Measurements from ENCODE around the gene GRIN3B.
"Not testable (repeated sequence)": the region's sequence is repeated elsewhere in the genome, so short reads cannot be mapped to it uniquely, and the experiment has no call there.

Gene GRIN3B

DNA sequence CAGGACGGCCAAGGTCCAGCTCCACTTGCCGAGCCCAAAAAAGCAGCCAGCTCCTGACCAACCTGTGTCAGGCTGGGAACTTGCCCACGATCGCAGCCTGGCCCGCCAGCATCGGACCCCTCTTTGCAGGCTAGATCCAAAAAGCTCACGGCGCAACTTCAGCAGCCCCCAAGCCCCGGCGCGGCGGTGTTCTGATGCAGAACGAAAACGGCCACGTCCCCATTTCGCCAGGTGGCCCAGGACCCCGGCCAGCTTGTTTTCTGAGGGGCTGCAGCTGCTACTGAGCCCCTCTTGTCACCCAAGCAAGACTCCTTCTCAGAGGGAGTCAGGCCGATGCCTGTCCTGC, 19.4 kb downstream of the GRIN3B start:
- no peak for DNase-seq (ENCODE audit: low read depth, low spot score)

DNA sequence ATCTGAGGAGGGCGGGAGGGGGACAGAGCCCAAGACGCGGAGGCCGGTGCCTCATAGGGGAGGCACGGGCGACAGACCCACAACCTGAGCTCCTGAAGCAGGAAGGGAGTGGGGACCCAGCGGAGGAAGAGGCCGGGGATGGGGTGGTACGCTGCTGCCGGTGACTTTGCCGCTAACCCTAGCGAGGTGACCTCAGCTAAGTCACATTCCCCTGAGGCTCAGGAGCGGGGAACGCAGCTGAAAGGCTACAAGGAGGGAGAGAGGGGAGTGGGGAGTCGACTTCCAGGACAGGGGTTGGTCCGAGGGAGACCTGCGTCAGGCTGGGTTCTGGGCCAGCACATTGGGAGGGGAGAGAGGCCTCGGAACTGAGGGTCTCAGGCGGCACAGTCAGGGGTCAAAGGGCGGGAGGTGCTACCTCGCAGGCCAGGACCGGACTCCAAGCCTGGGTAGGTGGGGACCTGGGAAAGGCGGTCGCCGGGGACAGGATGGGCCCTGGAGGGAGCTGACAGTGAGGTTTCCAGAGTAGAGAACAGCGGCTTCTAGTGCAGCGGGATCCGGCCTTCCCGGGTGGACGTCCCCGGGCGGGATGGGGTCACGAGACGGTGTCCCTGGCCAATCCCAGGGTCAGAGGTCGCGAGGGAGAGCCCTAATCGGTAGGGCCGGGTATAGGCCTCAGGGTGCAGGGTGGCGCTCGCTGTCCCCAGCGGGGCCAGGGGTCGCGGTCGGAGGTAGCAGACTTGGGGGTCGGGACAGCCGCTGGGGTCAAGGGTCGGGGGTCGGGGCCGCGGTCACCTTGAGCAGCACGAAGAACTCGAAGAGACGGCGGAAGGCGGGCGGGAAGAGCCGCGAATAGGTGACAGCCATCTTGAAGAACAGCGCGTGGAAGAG, 20.0 kb downstream of the GRIN3B start:
- no peak for DNase-seq (ENCODE audit: low read depth, low spot score)

DNA sequence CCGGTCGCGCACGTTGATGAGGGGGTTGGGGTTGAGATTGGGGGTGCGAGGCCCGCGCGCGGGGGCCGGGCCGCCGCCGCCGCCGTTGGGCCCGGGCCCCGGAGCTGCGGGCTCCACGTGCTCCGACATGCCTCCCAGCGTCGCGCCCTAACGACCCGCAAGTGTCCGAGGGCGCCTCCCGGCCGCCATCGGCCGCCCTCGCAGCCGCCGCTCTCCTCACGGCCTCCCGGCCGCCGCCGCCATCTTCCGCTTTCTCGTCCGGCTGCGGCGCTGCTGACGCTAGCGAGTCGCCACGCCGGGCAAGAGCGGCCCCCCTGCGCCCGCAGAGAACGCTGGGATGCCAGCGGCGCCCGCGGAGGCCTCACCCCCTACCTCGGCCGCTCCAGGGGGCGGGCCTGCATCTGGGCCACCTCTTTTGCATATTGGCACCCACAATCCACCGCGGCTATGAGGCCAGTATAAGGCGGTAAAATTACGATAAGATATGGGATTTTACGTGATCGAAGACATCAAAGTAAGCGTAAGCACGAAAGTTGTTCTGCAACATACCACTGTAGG, 20.7 kb downstream of the GRIN3B start, which contains the start of gene TMEM259:
Gene TMEM259 (minus strand): TSS at position 256 of the 558 bp plus-strand sequence. CDS start 127 bp downstream, at position 129.
- DNase-seq (ENCODE audit: low read depth, low spot score) = peak; percentile 90

GRCh38 chr19:1023883-1024188, 23.6 kb downstream of the GRIN3B start:
- not testable (repeated sequence) for DNase-seq (ENCODE audit: low read depth, low spot score)

- not testable (repeated sequence) for DNase-seq (ENCODE audit: low read depth, low spot score)
Measured at GRCh38 chr19:1025080-1025479, 24.9 kb downstream of the GRIN3B start.

DNA sequence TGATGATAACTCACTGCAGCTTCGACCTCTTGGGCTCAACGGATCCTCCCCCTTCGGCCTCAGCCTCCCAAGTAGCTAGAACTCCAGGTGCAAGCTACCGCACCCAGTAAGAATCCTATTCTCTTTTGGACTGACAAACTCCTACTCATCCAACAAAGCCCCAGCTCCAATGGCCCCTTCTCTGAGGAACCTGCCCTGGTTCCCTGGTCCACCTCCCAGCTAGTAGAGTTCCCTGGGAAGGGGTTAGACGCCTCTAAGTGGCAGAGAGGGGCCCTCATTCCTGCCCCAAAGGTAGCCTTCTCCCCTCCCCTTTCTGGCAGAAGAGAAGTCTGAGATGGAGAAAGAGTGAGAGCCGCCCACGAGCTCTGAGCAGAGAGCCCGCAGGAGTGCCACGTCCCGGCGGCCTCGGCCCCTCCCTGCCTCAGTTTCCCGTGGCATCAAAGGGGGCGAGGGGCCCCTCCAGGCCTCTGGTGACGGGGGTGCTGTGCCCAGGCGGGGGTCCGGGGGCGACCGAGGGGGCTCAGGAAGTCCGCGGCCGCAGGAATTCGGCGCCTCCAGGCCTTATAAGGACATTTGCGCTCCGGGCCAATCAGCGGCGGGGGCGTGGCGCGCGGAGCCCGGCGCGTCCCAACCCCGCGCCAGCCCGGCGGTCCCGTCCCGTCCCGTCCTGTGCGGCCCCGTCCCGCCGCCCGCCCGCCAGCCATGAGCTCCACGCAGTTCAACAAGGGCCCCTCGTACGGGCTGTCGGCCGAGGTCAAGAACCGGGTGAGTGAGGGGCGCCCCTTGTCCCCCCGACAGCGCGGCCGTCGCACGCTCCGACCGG, 26.0 kb downstream of the GRIN3B start, which contains the start of gene CNN2:
Gene CNN2 (plus strand): TSS at position 649 of the 823 bp plus-strand sequence. CDS start 54 bp downstream, at position 703.
- no peak for DNase-seq (ENCODE audit: low read depth, low spot score)

DNA sequence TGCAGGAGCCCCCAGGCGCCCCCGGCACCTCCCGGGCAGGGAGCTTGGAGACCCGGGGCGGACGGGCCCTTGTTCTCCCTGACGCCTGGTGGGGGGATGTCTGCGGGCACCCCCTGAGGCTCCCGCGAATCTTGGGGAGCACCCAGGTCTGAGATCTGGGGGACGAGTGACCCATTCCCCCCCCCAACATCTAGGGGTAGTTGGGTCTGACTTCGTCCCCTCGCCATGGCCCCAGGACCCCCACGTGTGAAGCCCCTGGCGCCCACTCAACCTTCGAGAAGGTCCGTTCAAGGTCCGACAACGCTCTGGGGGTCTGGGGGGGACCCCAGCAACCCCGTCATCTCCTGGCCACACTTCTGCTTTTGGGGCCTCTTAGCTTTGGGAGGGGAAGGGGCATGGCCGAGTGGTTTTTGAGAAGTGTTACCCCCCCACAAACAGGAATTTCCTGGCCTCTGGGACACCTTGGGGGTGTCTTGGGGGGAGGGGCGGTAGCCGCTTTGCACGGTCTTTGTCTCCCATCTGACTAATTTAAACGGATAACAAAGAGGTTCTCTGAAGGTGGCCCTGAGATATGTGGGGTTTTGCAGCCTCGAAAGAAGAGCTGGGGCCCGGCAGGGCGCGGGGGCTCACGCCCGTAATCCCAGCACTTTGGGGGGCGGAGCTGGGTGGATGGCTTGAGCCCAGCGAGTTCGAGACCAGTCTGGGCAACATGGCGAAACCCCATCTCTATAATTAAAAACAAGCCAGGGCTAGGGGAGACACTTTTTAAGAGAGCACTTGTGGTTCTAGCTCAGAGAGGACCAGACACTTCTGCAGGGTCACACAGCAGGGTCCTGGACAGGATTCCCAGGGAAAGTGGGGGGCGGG, 26.8 kb downstream of the GRIN3B start:
- DNase-seq (ENCODE audit: low read depth, low spot score) = no peak

GRCh38 chr19:1027650-1028061, 27.4 kb downstream of the GRIN3B start:
- DNase-seq (ENCODE audit: low read depth, low spot score) = no peak

GRCh38 chr19:1028062-1028926, 28.1 kb downstream of the GRIN3B start:
- DNase-seq (ENCODE audit: low read depth, low spot score) = peak; percentile 95

GRCh38 chr19:1032264-1032867, 32.1 kb downstream of the GRIN3B start:
- DNase-seq (ENCODE audit: low read depth, low spot score) = no peak

GRCh38 chr19:1035998-1036621, 35.9 kb downstream of the GRIN3B start:
- no peak for DNase-seq (ENCODE audit: low read depth, low spot score)

- DNase-seq (ENCODE audit: low read depth, low spot score) = no peak
Measured at GRCh38 chr19:1037621-1038064, 37.4 kb downstream of the GRIN3B start.

- DNase-seq (ENCODE audit: low read depth, low spot score) = no peak
Measured at GRCh38 chr19:1038978-1039645, 38.9 kb downstream of the GRIN3B start.

DNA sequence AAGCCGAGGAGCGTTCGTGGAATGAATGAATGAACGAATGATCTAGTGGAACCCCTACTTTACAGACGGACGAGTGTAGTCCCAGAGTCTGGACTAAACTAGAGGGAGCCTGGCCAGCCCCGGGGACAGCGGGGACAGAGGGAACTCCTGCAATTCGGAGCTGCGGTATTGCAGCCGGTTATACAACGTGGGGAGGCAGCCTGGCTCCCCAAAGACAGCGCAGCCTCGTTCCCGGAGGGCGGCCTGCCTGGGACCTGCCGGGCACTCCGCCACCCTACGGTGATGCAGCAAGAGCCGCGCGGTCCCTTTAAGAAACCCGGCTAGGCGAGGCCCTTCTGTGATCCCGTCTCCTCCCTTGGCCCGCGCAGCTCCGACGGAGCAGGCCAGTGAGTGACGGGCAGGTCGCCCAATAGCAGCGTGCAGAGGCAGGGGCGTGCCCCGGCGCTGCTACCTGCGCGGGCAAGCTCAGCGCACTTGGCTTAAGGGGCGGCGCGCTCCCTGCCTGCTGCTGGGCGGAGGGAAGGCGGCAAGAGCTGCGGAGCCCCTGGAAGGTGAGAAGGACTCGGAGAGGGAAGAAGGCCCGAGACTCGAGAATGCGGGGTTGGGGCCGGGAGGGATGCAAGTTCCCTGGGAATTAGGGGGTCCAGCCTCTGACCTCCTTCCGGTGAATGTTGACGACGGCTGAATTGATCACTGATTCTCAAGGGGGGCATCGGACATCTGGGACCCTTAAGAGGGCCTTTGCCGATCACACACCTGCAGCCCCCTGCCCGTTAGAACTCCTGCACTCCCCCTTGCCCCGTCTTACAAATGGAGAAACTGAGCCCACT, 39.6 kb downstream of the GRIN3B start, which contains the start of gene ABCA7:
Gene ABCA7 (plus strand): TSS at position 462 of the 830 bp plus-strand sequence. CDS start 1,255 bp downstream, outside the sequence.
- DNase-seq (ENCODE audit: low read depth, low spot score) = peak; percentile 94

- peak; percentile 84 for DNase-seq (ENCODE audit: low read depth, low spot score)
Measured at GRCh38 chr19:1040476-1041271, 40.5 kb downstream of the GRIN3B start.

DNA sequence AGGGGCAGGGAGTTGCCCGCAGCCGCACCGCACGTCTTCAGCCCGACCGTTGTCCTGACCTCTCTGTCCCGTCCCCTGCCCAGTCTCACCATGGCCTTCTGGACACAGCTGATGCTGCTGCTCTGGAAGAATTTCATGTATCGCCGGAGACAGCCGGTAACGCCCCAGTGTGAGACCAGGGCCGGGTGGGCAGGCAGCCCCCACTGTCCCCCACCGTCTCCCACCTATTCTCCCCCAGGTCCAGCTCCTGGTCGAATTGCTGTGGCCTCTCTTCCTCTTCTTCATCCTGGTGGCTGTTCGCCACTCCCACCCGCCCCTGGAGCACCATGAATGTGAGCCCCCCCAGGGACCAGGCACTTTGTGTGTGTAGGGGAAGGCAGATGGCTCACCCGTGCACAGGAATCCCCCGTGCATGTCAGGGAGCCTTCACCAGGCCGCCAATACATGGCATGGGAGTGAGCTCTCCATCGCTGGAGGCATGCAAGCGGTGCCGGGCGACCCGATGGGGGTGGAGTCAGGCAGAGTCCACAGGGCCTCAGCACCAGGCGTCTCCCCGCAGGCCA, 41.1 kb downstream of the GRIN3B start:
- no peak for DNase-seq (ENCODE audit: low read depth, low spot score)

Measured in brain pericyte (primary cell).